MCF 10A (cell line): Measurements from ENCODE around the gene PRRX2. TPM values are rescaled to one million over a fixed set of nuclear protein-coding genes. Genes with fewer than 3 reads are reported as not detected.

Experiments used
- BruUV-seq: library from RNA; stranded (reverse); fragments of 400-500 nt; replicated peaks from 2 replicates; lab custom pipeline; 2021; lab: Mats Ljungman, UMichigan
- CTCF ChIA-PET: fragments of 300-600 bp; sonication (Branson Sonifier 250); formaldehyde crosslinking; extraction: SDS; loops from one replicate; lab custom pipeline; 2021; ENCODE audit warnings: antibody characterized with exemption, inconsistent platforms; lab: Yijun Ruan, JAX
- POLR2A ChIA-PET: fragments of 300-600, 350-650 bp; sonication (Branson Sonifier 250); formaldehyde crosslinking; extraction: SDS; loops from one replicate; lab custom pipeline; 2020; ENCODE audit warnings: antibody characterized with exemption, inconsistent platforms; lab: Yijun Ruan, JAX
- DNase-seq: peaks from one replicate; pipeline ENCODE4 v3.0.0-alpha.2; 2018; ENCODE audit not compliant: unreplicated experiment
- H3K27ac Mint-ChIP-seq: one replicate; pipeline ENCODE4 v1.8.0; 2022; ENCODE audit warnings: mild to moderate bottlenecking, low read depth, mixed read lengths; ENCODE audit not compliant: unreplicated experiment
- H3K27me3 Mint-ChIP-seq: one replicate; pipeline ENCODE4 v1.8.0; 2022; ENCODE audit warnings: mixed read lengths; ENCODE audit not compliant: insufficient read depth, unreplicated experiment
- H3K36me3 Mint-ChIP-seq: one replicate; pipeline ENCODE4 v1.8.0; 2022; ENCODE audit warnings: mild to moderate bottlenecking, moderate library complexity, mixed read lengths; ENCODE audit not compliant: insufficient read depth, unreplicated experiment
- H3K4me1 Mint-ChIP-seq: one replicate; pipeline ENCODE4 v1.8.0; 2022; ENCODE audit warnings: mixed read lengths; ENCODE audit not compliant: insufficient read depth, unreplicated experiment
- H3K4me3 Mint-ChIP-seq: one replicate; pipeline ENCODE4 v1.8.0; 2022; ENCODE audit warnings: mild to moderate bottlenecking, moderate library complexity, mixed read lengths; ENCODE audit not compliant: unreplicated experiment
- H3K9me3 Mint-ChIP-seq: one replicate; pipeline ENCODE4 v1.8.0; 2022; ENCODE audit warnings: mixed read lengths; ENCODE audit not compliant: unreplicated experiment
- intact Hi-C: fragments of 100-400 bp; cut with micrococcal nuclease; formaldehyde crosslinking; loops from 2 replicates; pipeline ENCODE4 v1.14.1; 2022
- total RNA-seq: library from RNA; stranded (reverse); gene quantifications from 2 replicates; pipeline ENCODE4 v1.2.3, GENCODE V29; 2022
- TF ChIP-seq, protein P1 (sequence below): fragments of 200-600 bp; IDR thresholded peaks from one replicate; pipeline ENCODE4 v1.8.0; 2022; ENCODE audit warnings: antibody characterized with exemption, mild to moderate bottlenecking; ENCODE audit not compliant: unreplicated experiment

The PRRX2 gene
- total RNA-seq, 1 experiment from 2014 or later = not detected

- BruUV-seq = no TSS peak
- intact Hi-C loops = no loop called here
- H3K27ac Mint-ChIP-seq = peak overlapping the region; percentile 72
- no peaks in the 10 kb centered on the region for H3K27me3 Mint-ChIP-seq
- no peak for DNase-seq
- H3K4me3 Mint-ChIP-seq = no peak overlapping the region
- no peaks in the 10 kb centered on the region for H3K4me1 Mint-ChIP-seq
- TF ChIP-seq, protein P1, sequence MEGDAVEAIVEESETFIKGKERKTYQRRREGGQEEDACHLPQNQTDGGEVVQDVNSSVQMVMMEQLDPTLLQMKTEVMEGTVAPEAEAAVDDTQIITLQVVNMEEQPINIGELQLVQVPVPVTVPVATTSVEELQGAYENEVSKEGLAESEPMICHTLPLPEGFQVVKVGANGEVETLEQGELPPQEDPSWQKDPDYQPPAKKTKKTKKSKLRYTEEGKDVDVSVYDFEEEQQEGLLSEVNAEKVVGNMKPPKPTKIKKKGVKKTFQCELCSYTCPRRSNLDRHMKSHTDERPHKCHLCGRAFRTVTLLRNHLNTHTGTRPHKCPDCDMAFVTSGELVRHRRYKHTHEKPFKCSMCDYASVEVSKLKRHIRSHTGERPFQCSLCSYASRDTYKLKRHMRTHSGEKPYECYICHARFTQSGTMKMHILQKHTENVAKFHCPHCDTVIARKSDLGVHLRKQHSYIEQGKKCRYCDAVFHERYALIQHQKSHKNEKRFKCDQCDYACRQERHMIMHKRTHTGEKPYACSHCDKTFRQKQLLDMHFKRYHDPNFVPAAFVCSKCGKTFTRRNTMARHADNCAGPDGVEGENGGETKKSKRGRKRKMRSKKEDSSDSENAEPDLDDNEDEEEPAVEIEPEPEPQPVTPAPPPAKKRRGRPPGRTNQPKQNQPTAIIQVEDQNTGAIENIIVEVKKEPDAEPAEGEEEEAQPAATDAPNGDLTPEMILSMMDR = no peak
- H3K36me3 Mint-ChIP-seq = no peaks in the 10 kb centered on the region
- ChIA-PET CTCF (interaction anchor here (1.0 to 8.1 kb wide), 7 partner anchors 12 to 85 kb away, joined by 3 to 105 read pairs (median 8); no protein-coding TSS in a partner anchor), POLR2A (no interaction called here)
- H3K9me3 Mint-ChIP-seq = no peaks in the 10 kb centered on the region
These were observed 59.2 kb downstream of the PRRX2 start for GRCh38 chr9:129724456-129725190.

GRCh38 chr9:129725795-129726251 is 60.4 kb downstream of the PRRX2 start:
- Mint-ChIP-seq H3K27me3 (no peaks in the 10 kb centered on the region), H3K4me1 (no peaks in the 10 kb centered on the region), H3K4me3 (no peak overlapping the region), H3K27ac (no peak overlapping the region), H3K9me3 (no peaks in the 10 kb centered on the region), H3K36me3 (peaks cover 4% of the 10 kb centered on the region)
- no TSS peak for BruUV-seq
- intact Hi-C loops = loop anchor here (1.0 to 2.0 kb wide), 2 partner anchors 57 to 65 kb away; no protein-coding TSS in a partner anchor
- ChIA-PET CTCF (interaction anchor here (0.5 to 8.1 kb wide), 18 partner anchors 11 to 94 kb away, joined by 3 to 105 read pairs (median 6); no protein-coding TSS in a partner anchor), POLR2A (interaction anchor here (0.5 to 2.4 kb wide), 5 partner anchors 13 to 595 kb away, joined by 3 to 9 read pairs (median 3); no protein-coding TSS in a partner anchor)
- no peak for DNase-seq
- TF ChIP-seq, protein P1 = no peak

- DNase-seq = peak; percentile 79
- Mint-ChIP-seq H3K27me3 (no peaks in the 10 kb centered on the region), H3K27ac (no peak overlapping the region), H3K4me3 (no peak overlapping the region), H3K4me1 (no peaks in the 10 kb centered on the region), H3K9me3 (no peaks in the 10 kb centered on the region), H3K36me3 (peaks cover 6% of the 10 kb centered on the region)
- intact Hi-C loops = loop anchor here (1.0 to 2.0 kb wide), 2 partner anchors 57 to 64 kb away; no protein-coding TSS in a partner anchor
- no TSS peak for BruUV-seq
- TF ChIP-seq, protein P1 = peak; percentile 92
- CTCF ChIA-PET = interaction anchor here (0.6 to 8.1 kb wide), 25 partner anchors 10 to 1386 kb away, joined by 3 to 105 read pairs (median 5); partner anchors contain the start of genes ASB6 and SLC27A4
- POLR2A ChIA-PET = interaction anchor here (0.5 to 2.4 kb wide), 12 partner anchors 11 to 595 kb away, joined by 3 to 9 read pairs (median 3); partner anchors contain the start of gene PTGES
These were observed 61.1 kb downstream of the PRRX2 start for GRCh38 chr9:129726322-129727160.
